Measurements from ENCODE around the gene PEX3. TPM values are rescaled to one million over a fixed set of nuclear protein-coding genes. Genes with fewer than 3 reads are reported as not detected.

The PEX3 gene
- total and polyA plus RNA-seq, 10 of the 15 experiments (the other 5 are each of a cell fraction or from before 2014, with no cell fraction given), result 18.6 to 70.7 (median 38.6) TPM

DNA sequence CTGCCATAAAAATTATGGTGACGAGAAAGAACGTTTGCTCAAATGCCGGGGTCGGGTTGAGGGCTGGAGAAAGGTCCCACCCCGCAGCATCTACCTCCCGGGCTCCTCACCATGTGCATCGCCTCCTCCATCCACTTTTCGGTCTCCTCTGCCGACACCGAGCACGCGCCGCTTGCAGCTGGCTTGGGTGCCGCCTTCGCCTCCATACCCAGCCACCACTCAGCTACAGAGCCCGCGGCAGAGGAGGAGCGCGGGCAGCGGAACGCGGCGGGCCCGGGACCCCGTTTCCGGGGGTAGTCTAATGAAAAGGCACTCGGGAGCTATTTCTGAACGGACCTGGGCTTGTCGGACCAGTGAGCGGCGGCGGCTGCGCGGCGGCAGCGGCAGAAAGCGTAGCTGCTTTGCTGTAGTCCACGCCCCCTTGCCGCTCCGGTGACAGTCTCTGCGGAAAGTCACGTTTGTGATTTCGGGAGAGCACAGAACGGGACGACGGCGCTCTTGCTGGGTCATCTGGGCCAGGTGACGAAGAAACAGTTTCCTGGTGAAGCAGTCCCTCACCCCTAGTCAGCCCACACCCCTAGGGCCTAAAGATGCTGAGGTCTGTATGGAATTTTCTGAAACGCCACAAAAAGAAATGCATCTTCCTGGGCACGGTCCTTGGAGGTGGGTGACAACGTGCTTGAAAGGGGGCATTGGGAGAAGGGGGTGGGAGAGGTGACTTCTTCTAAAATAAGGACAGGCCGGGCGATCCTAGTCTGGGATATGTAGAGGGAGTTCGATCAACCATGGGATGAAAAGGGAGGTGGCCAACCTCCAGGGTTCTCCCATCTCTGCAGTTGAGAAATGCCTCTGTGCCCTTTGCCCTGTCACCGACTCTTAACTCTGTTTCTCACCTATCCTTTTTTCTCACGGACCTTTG lies at the start of gene PEX3, which contains the start of gene ADAT2 (continued):
- TF ChIP-seq, protein P1, sequence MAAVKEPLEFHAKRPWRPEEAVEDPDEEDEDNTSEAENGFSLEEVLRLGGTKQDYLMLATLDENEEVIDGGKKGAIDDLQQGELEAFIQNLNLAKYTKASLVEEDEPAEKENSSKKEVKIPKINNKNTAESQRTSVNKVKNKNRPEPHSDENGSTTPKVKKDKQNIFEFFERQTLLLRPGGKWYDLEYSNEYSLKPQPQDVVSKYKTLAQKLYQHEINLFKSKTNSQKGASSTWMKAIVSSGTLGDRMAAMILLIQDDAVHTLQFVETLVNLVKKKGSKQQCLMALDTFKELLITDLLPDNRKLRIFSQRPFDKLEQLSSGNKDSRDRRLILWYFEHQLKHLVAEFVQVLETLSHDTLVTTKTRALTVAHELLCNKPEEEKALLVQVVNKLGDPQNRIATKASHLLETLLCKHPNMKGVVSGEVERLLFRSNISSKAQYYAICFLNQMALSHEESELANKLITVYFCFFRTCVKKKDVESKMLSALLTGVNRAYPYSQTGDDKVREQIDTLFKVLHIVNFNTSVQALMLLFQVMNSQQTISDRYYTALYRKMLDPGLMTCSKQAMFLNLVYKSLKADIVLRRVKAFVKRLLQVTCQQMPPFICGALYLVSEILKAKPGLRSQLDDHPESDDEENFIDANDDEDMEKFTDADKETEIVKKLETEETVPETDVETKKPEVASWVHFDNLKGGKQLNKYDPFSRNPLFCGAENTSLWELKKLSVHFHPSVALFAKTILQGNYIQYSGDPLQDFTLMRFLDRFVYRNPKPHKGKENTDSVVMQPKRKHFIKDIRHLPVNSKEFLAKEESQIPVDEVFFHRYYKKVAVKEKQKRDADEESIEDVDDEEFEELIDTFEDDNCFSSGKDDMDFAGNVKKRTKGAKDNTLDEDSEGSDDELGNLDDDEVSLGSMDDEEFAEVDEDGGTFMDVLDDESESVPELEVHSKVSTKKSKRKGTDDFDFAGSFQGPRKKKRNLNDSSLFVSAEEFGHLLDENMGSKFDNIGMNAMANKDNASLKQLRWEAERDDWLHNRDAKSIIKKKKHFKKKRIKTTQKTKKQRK (IDR thresholded peaks at IDR 0.05; ENCODE audit: low read depth, low read length), result peak; percentile 35; the same call in 1 of the 2 replicates
- TF ChIP-seq NR2F1 (conservative IDR thresholded peaks at IDR 0.05) (peak; percentile 34), LARP7 (IDR thresholded peaks at IDR 0.05) (peak; percentile 96), ZNF24 (IDR thresholded peaks at IDR 0.05) (peak; percentile 92), KLF5 (IDR thresholded peaks at IDR 0.05; ENCODE audit: partially characterized antibody) (peak; percentile 90), ZZZ3 (IDR thresholded peaks at IDR 0.05; ENCODE audit: control insufficient read depth, insufficient read length, low read depth) (peak; percentile 24), SMARCA5 (IDR thresholded peaks at IDR 0.05) (peak; percentile 96), BMI1 (IDR thresholded peaks at IDR 0.05; ENCODE audit: borderline replicate concordance) (no peak), SP1 (IDR thresholded peaks at IDR 0.05; ENCODE audit: low read depth, low read length) (peak; percentile 91), RAD51 (IDR thresholded peaks at IDR 0.05) (0 out of 2 replicates have a peak, but pooled peaks have one; percentile 1), SUZ12 (IDR thresholded peaks at IDR 0.05; ENCODE audit: unreplicated experiment) (no peak), SRF (IDR thresholded peaks at IDR 0.05; ENCODE audit: low read depth in 2 of 2, low read length in 2 of 2) (peak; percentile 10 to 91; a peak in 2 of 4 replicates), STAT3 (IDR thresholded peaks at IDR 0.05; ENCODE audit: low read depth, low read length) (no peak), PAX8 (IDR thresholded peaks at IDR 0.05) (no peak), RAD21 (IDR thresholded peaks at IDR 0.05; ENCODE audit: insufficient read depth, low read depth, low read length) (0 out of 2 replicates have a peak, but pooled peaks have one; percentile 21), EZH2 (IDR thresholded peaks at IDR 0.05; ENCODE audit: borderline replicate concordance, control insufficient read depth, low read depth, low read length) (no peak)
- TF ChIP-seq, protein P2, sequence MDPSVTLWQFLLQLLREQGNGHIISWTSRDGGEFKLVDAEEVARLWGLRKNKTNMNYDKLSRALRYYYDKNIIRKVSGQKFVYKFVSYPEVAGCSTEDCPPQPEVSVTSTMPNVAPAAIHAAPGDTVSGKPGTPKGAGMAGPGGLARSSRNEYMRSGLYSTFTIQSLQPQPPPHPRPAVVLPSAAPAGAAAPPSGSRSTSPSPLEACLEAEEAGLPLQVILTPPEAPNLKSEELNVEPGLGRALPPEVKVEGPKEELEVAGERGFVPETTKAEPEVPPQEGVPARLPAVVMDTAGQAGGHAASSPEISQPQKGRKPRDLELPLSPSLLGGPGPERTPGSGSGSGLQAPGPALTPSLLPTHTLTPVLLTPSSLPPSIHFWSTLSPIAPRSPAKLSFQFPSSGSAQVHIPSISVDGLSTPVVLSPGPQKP (IDR thresholded peaks at IDR 0.05; ENCODE audit: low read depth, low read length), result peak; percentile 74
- TF ChIP-seq, protein P3, sequence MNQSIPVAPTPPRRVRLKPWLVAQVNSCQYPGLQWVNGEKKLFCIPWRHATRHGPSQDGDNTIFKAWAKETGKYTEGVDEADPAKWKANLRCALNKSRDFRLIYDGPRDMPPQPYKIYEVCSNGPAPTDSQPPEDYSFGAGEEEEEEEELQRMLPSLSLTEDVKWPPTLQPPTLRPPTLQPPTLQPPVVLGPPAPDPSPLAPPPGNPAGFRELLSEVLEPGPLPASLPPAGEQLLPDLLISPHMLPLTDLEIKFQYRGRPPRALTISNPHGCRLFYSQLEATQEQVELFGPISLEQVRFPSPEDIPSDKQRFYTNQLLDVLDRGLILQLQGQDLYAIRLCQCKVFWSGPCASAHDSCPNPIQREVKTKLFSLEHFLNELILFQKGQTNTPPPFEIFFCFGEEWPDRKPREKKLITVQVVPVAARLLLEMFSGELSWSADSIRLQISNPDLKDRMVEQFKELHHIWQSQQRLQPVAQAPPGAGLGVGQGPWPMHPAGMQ (IDR thresholded peaks at IDR 0.05; ENCODE audit: borderline replicate concordance), result no peak
